ENCODE measurements around the gene DMXL1. TPM values are rescaled to one million over a fixed set of nuclear protein-coding genes. Genes with fewer than 3 reads are reported as not detected.
"Not testable (repeated sequence)": the region's sequence is repeated elsewhere in the genome, so short reads cannot be mapped to it uniquely, and the experiment has no call there.

Gene DMXL1
- total RNA-seq, 1 donor from 2014 or later = 51.4 TPM

- no peak for TF ChIP-seq CTCF (IDR thresholded peaks at IDR 0.05)
- peaks cover 51% of the 10 kb centered on the region for H3K36me3 ChIP-seq
- no peaks in the 10 kb centered on the region for H3K9me3 ChIP-seq
- no peaks in the 10 kb centered on the region for H3K27me3 ChIP-seq
- no peak overlapping the region for H3K4me3 ChIP-seq
- ATAC-seq = no peak
- no peaks in the 10 kb centered on the region for H3K4me1 ChIP-seq
- no peak for DNase-seq
- intact Hi-C loops (cut with DNase I) = no loop called here
- H3K27ac ChIP-seq = no peak overlapping the region
Measured at GRCh38 chr5:119238265-119239118, 167.6 kb downstream of the DMXL1 start.

- TF ChIP-seq CTCF (IDR thresholded peaks at IDR 0.05) = no peak
- intact Hi-C loops (cut with DNase I) = no loop called here
Measured at GRCh38 chr5:119239119-119239417, 168.2 kb downstream of the DMXL1 start.

GRCh38 chr5:119239826-119240225 is 168.9 kb downstream of the DMXL1 start:
- H3K4me3 ChIP-seq; DNase-seq; H3K27ac ChIP-seq; H3K9me3 ChIP-seq; H3K27me3 ChIP-seq; intact Hi-C loops (cut with DNase I); ATAC-seq; H3K4me1 ChIP-seq: not testable (repeated sequence)
- peaks cover 42% of the 10 kb centered on the region for H3K36me3 ChIP-seq

More at GRCh38 chr5:119239119-119239417, 168.2 kb downstream of the DMXL1 start:
- Histone ChIP-seq H3K4me1 (no peaks in the 10 kb centered on the region), H3K27ac (no peak overlapping the region), H3K27me3 (no peaks in the 10 kb centered on the region), H3K9me3 (no peaks in the 10 kb centered on the region), H3K4me3 (no peak overlapping the region), H3K36me3 (peaks cover 45% of the 10 kb centered on the region)
- no peak for ATAC-seq
- no peak for DNase-seq

GRCh38 chr5:119243888-119244287 is 173.0 kb downstream of the DMXL1 start:
- no peaks in the 10 kb centered on the region for H3K27me3 ChIP-seq
- DNase-seq (no peak), ATAC-seq (no peak)
- intact Hi-C loops (cut with DNase I) = no loop called here
- H3K4me3 ChIP-seq = no peak overlapping the region
- H3K36me3 ChIP-seq = peaks cover 20% of the 10 kb centered on the region
- H3K27ac ChIP-seq = no peak overlapping the region
- TF ChIP-seq CTCF (IDR thresholded peaks at IDR 0.05) = no peak
- H3K9me3 ChIP-seq = no peaks in the 10 kb centered on the region
- H3K4me1 ChIP-seq = no peaks in the 10 kb centered on the region

- ATAC-seq = no peak
- intact Hi-C loops (cut with DNase I) = no loop called here
- H3K4me3 ChIP-seq = no peak overlapping the region
- H3K4me1 ChIP-seq = no peaks in the 10 kb centered on the region
- no peak overlapping the region for H3K27ac ChIP-seq
- H3K36me3 ChIP-seq = no peaks in the 10 kb centered on the region
- H3K27me3 ChIP-seq = no peaks in the 10 kb centered on the region
- H3K9me3 ChIP-seq = no peaks in the 10 kb centered on the region
- no peak for TF ChIP-seq CTCF (IDR thresholded peaks at IDR 0.05)
- DNase-seq = no peak
Measured at GRCh38 chr5:119250946-119251901, 180.3 kb downstream of the DMXL1 start.

All from upper lobe of right lung (tissue), 1 donor.